GM23248 (cell line): Measurements from ENCODE around the gene SLC4A1AP. TPM values are rescaled to one million over a fixed set of nuclear protein-coding genes. Genes with fewer than 3 reads are reported as not detected.

Source experiments
- DNase-seq: peaks from one replicate; pipeline ENCODE4 v3.0.0-alpha.2; 2015
- H2AFZ ChIP-seq: fragments of 200-600 bp; sonication (generic); 2 replicates; pipeline ENCODE4 v1.6.1; 2016; ENCODE audit warnings: antibody characterized with exemption
- H3F3A ChIP-seq: fragments of 200-600 bp; sonication (generic); 2 replicates; pipeline ENCODE4 v1.6.1; 2016; ENCODE audit warnings: mild to moderate bottlenecking, antibody characterized with exemption, mixed run types; ENCODE audit not compliant: insufficient read depth
- H3K27ac ChIP-seq: fragments of 200-600 bp; sonication (generic); 2 replicates; pipeline ENCODE4 v1.5.1; 2016; ENCODE audit warnings: mild to moderate bottlenecking
- H3K27me3 ChIP-seq: fragments of 200-600 bp; sonication (generic); replicated peaks from 2 replicates; pipeline ENCODE4 v1.6.1; 2016; ENCODE audit warnings: mild to moderate bottlenecking; ENCODE audit not compliant: insufficient read depth
- H3K36me3 ChIP-seq: fragments of 200-600 bp; sonication (generic); 2 replicates; pipeline ENCODE4 v1.6.1; 2016; ENCODE audit warnings: low read depth, mild to moderate bottlenecking
- H3K4me1 ChIP-seq: fragments of 200-600 bp; sonication (generic); 2 replicates; pipeline ENCODE4 v1.6.1; 2016; ENCODE audit warnings: mild to moderate bottlenecking; ENCODE audit not compliant: insufficient read depth
- H3K4me2 ChIP-seq: fragments of 200-600 bp; sonication (generic); one replicate; pipeline ENCODE4 v1.6.1; 2016; ENCODE audit warnings: mild to moderate bottlenecking; ENCODE audit not compliant: unreplicated experiment
- H3K4me3 ChIP-seq: fragments of 200-600 bp; sonication (generic); 2 replicates; pipeline ENCODE4 v1.5.1; 2016; ENCODE audit warnings: mild to moderate bottlenecking
- H3K79me2 ChIP-seq: fragments of 200-600 bp; sonication (generic); 2 replicates; pipeline ENCODE4 v1.6.1; 2016; ENCODE audit warnings: mild to moderate bottlenecking; ENCODE audit not compliant: insufficient read depth
- H3K9ac ChIP-seq: fragments of 200-600 bp; sonication (generic); 2 replicates; pipeline ENCODE4 v1.6.1; 2016; ENCODE audit warnings: mild to moderate bottlenecking
- H3K9me2 ChIP-seq: fragments of 200-600 bp; sonication (generic); 2 replicates; pipeline ENCODE4 v1.6.1; 2016; ENCODE audit warnings: mixed run types, mild to moderate bottlenecking, moderate library complexity; ENCODE audit not compliant: insufficient read depth
- H3K9me3 ChIP-seq: fragments of 200-600 bp; sonication (generic); one replicate; pipeline ENCODE4 v1.6.1; 2017; ENCODE audit warnings: low read depth
- H4K20me1 ChIP-seq: fragments of 200-600 bp; sonication (generic); 2 replicates; pipeline ENCODE4 v1.6.0; 2016; ENCODE audit not compliant: insufficient read depth
- EZH2 ChIP-seq: fragments of 200-600 bp; sonication (generic); IDR thresholded peaks from 2 replicates; pipeline ENCODE4 v1.6.1; 2018; ENCODE audit warnings: antibody characterized with exemption, mild to moderate bottlenecking; ENCODE audit not compliant: insufficient read depth, poor library complexity, severe bottlenecking
- EZH2phosphoT487 ChIP-seq: fragments of 200-600 bp; sonication (generic); IDR thresholded peaks from 2 replicates; pipeline ENCODE4 v1.6.1; 2018; ENCODE audit warnings: antibody characterized with exemption, moderate library complexity, mild to moderate bottlenecking, low read depth; ENCODE audit not compliant: insufficient read depth
- WGBS, 2 experiments: methylation state at CpG; one replicate each; pipeline ENCODE4 v1.1.6; 2015 to 2017; ENCODE audit warnings: low lambda C conversion rate in 2 of 2, low coverage in 1 of 2; ENCODE audit errors: missing lambda C conversion rate in 2 of 2; 5-methylcytosine and 5-hydroxymethylcytosine counted together
- in situ Hi-C: fragments of 300-500 bp; cut with MboI; formaldehyde crosslinking; loops from 2 replicates; pipeline ENCODE4 v1.15.0; 2020
- polyA plus RNA-seq: library from polyadenylated mRNA; unstranded; fragments of >200 nt; fragmentation: Nextera tagmentation; extraction: Ambion mirVana; gene quantifications from 2 replicates; pipeline ENCODE4 v1.2.1, GENCODE V29; 2016
- total RNA-seq: library from RNA; depleted of rRNA; stranded (reverse); fragments of >200 nt; shearing (Covaris generic); gene quantifications from 2 replicates; pipeline ENCODE4 v1.2.3, GENCODE V29; 2014

SLC4A1AP gene
- total and polyA plus RNA-seq, 2 experiments from 2014 or later: 22.4 to 23.9 TPM

DNA sequence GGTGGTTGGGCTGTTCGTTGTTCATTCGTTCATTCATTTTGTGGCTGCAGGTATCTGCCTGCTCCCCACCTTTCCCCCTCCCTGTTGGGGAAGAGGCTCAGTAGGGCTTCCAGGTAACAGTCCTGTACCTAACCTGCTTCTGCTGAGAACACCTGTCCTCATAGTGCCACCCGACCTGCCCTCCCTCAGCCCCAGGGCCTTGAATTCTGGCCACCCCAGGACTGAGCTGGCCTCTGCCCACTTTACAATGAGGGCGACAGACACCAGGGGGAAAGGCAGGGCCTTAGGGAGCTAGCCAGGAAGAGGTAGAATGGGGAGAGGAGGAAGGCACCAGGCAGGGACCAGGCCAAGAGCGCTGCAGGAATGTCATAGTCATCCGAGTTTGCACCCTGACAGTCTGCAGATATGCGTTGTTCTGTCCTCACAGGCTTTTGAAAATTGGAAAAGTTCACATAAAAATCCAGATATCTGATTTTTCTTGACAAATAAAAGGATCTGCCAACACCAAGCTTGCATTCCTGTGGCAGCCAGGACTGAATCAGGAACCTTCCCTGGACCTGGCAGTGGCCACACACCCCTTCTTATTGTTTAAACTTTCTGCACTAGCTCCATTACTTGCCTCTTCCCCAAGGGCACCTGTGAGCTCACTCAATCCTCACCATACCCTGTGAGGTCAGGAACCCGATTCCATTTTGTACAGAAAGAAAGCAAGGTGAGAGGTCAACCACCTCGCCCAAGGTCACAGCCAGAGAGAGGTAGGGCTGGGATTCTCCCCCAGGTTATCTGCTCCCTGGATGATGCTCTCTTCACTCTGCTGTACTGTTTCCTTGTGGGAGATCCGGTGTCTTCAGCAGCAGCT, 72.6 kb downstream of the SLC4A1AP start:
- Histone ChIP-seq H3K27me3 (no peaks in the 10 kb centered on the region), H3K4me1 (peaks cover 20% of the 10 kb centered on the region), H3K9ac (peak overlapping the region; percentile 73), H3K9me2 (no peaks in the 10 kb centered on the region), H4K20me1 (no peaks in the 10 kb centered on the region), H3K27ac (peak overlapping the region; percentile 27; the same call in 1 of the 2 replicates), H3K79me2 (no peaks in the 10 kb centered on the region), H3K36me3 (no peaks in the 10 kb centered on the region), H3K9me3 (no peaks in the 10 kb centered on the region), H3F3A (peaks cover 26% of the 10 kb centered on the region), H2AFZ (peak overlapping the region; percentile 84), H3K4me2 (peak overlapping the region; percentile 73), H3K4me3 (peak overlapping the region; percentile 67)
- DNase-seq: peak; percentile 46
- in situ Hi-C loops: no loop called here
- whole genome bisulfite sequencing, 2 experiments: 98 to 99% methylated on average over 10 of the region's 10 CpGs
- no peak for TF ChIP-seq EZH2phosphoT487
- no peak for TF ChIP-seq EZH2

DNA sequence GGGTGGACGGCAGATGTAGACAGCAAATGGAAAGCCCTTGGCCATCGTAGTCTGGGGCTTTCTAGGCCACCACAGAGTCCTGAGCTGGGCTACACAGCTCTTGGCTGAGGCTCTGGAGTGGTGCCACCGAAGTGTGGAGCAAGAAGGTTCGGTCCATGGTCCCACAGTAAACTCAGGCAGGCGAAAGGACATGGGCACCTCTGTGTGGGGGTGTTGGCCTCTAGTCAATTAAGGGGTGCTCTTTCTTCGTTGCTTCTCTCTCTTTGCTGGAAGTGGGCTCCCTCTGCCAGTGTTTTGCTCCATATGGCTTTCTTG, 73.2 kb downstream of the SLC4A1AP start:
- H3K4me1 ChIP-seq: peaks cover 20% of the 10 kb centered on the region
- H3K4me3 ChIP-seq: no peak overlapping the region
- H3K27ac ChIP-seq: peak overlapping the region; percentile 75
- TF ChIP-seq EZH2phosphoT487 (no peak), EZH2 (no peak)
- no peaks in the 10 kb centered on the region for H3K79me2 ChIP-seq
- H3K9me3 ChIP-seq: no peaks in the 10 kb centered on the region
- no peaks in the 10 kb centered on the region for H3K27me3 ChIP-seq
- H3K9ac ChIP-seq: no peak overlapping the region
- no peak overlapping the region for H3K4me2 ChIP-seq
- no peak overlapping the region for H2AFZ ChIP-seq
- no peaks in the 10 kb centered on the region for H4K20me1 ChIP-seq
- H3K9me2 ChIP-seq: no peaks in the 10 kb centered on the region
- 88 to 90% methylated on average over 6 of the region's 6 CpGs for WGBS, 2 experiments
- no peaks in the 10 kb centered on the region for H3K36me3 ChIP-seq
- in situ Hi-C loops: no loop called here
- DNase-seq: no peak
- peaks cover 26% of the 10 kb centered on the region for H3F3A ChIP-seq

DNA sequence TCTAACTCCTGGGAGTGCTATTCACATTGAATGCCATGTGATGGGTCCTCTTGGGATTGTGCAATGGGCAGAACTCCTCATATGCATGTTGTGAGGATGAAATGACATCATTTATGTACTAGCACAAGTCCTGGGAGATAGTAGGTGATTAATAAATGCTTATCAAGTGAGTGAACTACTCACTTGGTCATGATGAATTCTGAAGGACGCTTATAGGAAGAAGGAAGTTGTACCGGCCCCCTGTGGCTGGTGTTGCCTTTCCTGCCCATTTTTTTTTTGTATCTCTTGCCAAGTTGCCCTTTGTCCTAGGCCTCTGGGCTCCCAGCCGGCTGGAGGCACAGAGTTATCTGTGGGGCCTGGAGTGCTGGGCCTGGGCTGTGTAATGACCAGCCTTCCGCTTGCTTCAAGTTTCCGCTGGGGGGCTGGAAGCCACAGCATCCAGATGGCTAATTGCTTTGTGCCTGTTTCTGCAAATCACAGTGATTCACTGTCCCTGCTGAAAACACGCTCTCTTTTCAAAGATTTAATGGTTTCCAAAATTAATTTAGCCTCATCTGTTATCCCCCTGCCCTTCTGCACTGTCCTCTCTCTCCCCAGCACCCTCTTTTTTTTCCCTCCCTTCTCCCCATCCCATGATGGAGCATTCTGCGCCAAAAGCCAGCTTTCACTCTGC, 74.1 kb downstream of the SLC4A1AP start:
- no peak overlapping the region for H3K4me3 ChIP-seq
- H3F3A ChIP-seq: peaks cover 26% of the 10 kb centered on the region
- no peaks in the 10 kb centered on the region for H3K27me3 ChIP-seq
- peaks cover 20% of the 10 kb centered on the region for H3K4me1 ChIP-seq
- no peaks in the 10 kb centered on the region for H3K36me3 ChIP-seq
- peak overlapping the region; percentile 75 for H3K27ac ChIP-seq
- H3K4me2 ChIP-seq: no peak overlapping the region
- H2AFZ ChIP-seq: no peak overlapping the region
- no peaks in the 10 kb centered on the region for H4K20me1 ChIP-seq
- H3K79me2 ChIP-seq: no peaks in the 10 kb centered on the region
- H3K9ac ChIP-seq: peak overlapping the region; percentile 38; the same call in 1 of the 2 replicates
- H3K9me3 ChIP-seq: no peaks in the 10 kb centered on the region
- 55 to 62% methylated on average over 7 of the region's 7 CpGs for WGBS, 2 experiments
- peak; percentile 92 for DNase-seq
- in situ Hi-C loops: no loop called here
- TF ChIP-seq EZH2phosphoT487 (no peak), EZH2 (no peak)
- no peaks in the 10 kb centered on the region for H3K9me2 ChIP-seq

GRCh38 chr2:27738349-27739057, 74.8 kb downstream of the SLC4A1AP start:
- Histone ChIP-seq H3K9me3 (no peaks in the 10 kb centered on the region), H3K27me3 (no peaks in the 10 kb centered on the region), H3K36me3 (no peaks in the 10 kb centered on the region), H3K4me1 (peaks cover 20% of the 10 kb centered on the region), H3K4me2 (no peak overlapping the region), H3K9me2 (no peaks in the 10 kb centered on the region), H3K4me3 (no peak overlapping the region), H4K20me1 (no peaks in the 10 kb centered on the region), H3K27ac (no peak overlapping the region), H3K9ac (no peak overlapping the region), H3F3A (peaks cover 26% of the 10 kb centered on the region), H3K79me2 (no peaks in the 10 kb centered on the region), H2AFZ (no peak overlapping the region)
- TF ChIP-seq EZH2 (no peak), EZH2phosphoT487 (no peak)
- WGBS, 2 experiments: 95 to 96% methylated on average over 13 of the region's 13 CpGs
- no peak for DNase-seq
- in situ Hi-C loops: no loop called here
